Measurements from ENCODE around the gene UNC5B.
"Not testable (repeated sequence)": the region's sequence is repeated elsewhere in the genome, so short reads cannot be mapped to it uniquely, and the experiment has no call there.

The UNC5B gene

GRCh38 chr10:71295641-71296040 is 83.3 kb downstream of the UNC5B start:
- DNase-seq (ENCODE audit: low read depth in 2 of 2, low spot score in 1 of 2) = no peak

DNA sequence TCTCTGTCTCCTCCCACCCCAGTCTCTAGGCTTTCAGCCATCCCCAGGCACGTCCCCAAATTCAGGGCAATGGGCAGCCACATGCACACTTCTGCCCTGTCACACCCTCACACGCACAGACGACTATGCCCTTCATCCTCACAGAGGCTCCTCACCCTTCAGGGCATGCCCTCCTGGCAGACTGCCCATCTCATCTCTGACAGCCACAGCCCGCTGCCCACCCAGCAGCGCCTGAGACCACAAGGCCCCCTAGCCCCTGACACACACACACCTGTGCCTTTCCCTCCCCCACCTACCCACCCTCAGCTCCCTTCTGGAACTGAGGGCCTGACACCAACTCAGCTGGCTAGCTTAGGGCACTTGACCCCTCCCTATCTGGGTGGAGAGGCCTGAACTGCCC is 83.7 kb downstream of the UNC5B start:
- DNase-seq (ENCODE audit: low read depth in 2 of 2, low spot score in 1 of 2) = no peak

- DNase-seq (ENCODE audit: low read depth in 2 of 2, low spot score in 1 of 2) = not testable (repeated sequence)
Observed at GRCh38 chr10:71296811-71297210, 84.4 kb downstream of the UNC5B start.

- DNase-seq (ENCODE audit: low read depth in 2 of 2, low spot score in 1 of 2) = no peak
Observed at GRCh38 chr10:71297343-71297742, 85.0 kb downstream of the UNC5B start.

DNA sequence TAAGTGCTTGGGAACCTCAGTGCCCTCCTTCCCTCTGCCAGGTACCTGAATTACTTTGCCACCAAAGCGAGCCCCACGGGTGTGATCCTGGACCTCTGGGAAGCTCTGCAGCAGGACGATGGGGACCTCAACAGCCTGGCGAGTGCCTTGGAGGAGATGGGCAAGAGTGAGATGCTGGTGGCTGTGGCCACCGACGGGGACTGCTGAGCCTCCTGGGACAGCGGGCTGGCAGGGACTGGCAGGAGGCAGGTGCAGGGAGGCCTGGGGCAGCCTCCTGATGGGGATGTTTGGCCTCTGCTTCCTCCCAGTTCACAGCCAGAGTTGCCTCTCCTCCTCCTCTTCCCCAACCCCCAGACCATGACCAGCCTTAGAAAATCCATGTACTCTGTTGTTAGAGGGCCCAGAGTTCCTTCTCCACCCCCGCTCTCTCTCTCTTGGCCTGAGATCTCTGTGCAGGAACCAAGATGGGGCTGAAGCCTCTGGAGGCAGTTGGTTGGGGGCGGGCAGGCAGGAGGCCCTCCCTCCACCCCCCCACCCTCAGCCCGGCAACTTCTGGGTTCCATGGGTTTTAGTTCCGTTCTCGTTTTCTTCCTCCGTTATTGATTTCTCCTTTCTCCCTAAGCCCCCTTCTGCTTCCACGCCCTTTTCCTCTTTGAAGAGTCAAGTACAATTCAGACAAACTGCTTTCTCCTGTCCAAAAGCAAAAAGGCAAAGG is 86.9 kb downstream of the UNC5B start:
- no peak for DNase-seq (ENCODE audit: low read depth in 2 of 2, low spot score in 1 of 2)

- DNase-seq (ENCODE audit: low read depth in 2 of 2, low spot score in 1 of 2) = no peak
Observed at GRCh38 chr10:71300555-71301370, 88.4 kb downstream of the UNC5B start.

- DNase-seq (ENCODE audit: low read depth in 2 of 2, low spot score in 1 of 2) = no peak
Observed at GRCh38 chr10:71301371-71301916, 89.1 kb downstream of the UNC5B start.

DNA sequence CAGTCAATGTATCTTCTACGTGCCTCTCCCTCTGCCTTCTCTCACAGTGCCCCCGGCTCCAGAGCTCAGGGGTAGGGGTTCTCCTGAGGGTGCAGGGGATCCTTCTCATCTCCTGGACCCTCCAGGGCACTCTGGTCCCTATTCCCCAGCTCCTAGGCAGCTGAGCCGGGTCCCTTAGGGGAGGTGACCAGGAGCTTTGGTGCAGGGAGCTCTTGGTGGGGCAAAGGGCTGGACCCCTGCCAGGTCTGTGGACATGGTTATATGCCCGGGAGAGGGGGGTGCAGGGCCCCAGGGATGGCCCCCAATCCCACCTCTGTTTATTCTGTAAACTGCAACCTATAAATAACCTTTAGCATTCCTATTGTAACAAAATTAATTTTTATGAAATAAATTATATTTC is 90.1 kb downstream of the UNC5B start:
- no peak for DNase-seq (ENCODE audit: low read depth in 2 of 2, low spot score in 1 of 2)

- no peak for DNase-seq (ENCODE audit: low read depth in 2 of 2, low spot score in 1 of 2)
Observed at GRCh38 chr10:71302874-71303568, 90.7 kb downstream of the UNC5B start.

DNA sequence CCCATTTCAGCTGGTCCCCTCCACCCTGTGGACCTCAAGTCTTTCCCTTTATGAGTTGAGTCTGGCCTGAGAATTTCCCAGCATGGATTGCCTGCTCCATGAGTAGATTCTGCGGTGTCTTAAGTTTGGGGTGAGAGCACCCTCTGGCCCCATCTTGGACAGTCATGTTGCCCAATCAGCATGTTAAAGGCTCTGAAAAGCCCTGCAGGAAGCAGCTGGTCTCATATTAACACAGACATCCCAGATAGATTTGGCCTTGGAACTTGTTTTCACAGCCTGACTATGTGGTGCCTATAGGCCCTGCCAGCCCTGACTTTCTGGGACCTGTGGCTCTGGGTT is 91.2 kb downstream of the UNC5B start:
- no peak for DNase-seq (ENCODE audit: low read depth in 2 of 2, low spot score in 1 of 2)

- DNase-seq (ENCODE audit: low read depth in 2 of 2, low spot score in 1 of 2) = no peak
Observed at GRCh38 chr10:71304914-71305313, 92.5 kb downstream of the UNC5B start.

GRCh38 chr10:71306979-71307378 is 94.6 kb downstream of the UNC5B start:
- no peak for DNase-seq (ENCODE audit: low read depth in 2 of 2, low spot score in 1 of 2)

DNA sequence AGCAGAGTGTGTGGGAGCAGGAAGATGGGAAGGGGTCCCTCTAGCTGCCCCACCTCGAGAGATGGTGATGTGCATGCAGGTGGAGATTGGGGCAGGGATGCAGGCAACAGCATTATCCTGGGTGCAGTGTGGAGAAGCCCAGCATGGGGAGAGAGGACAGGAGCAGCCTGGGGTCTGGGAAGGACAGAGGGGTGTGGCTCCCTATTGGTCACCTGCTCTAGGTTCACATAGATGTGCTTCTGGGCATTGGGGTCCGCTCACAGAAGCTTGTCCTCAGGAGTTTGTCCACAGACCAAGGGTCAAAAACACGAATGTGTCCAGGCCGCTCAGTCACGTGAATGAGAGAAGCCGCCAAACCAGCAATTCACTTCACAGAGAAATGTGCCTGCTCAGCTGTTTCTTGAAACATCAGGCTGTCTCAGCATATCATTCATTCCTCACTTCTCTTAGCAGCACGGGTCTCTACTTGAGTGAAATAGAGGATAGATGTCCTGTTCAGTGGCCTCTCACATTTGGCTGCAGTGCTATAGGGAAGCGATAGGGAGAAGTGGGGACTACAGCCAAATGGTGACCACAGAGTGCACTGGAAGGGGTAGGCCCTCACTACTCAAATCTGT is 95.2 kb downstream of the UNC5B start:
- no peak for DNase-seq (ENCODE audit: low read depth in 2 of 2, low spot score in 1 of 2)

- no peak for DNase-seq (ENCODE audit: low read depth in 2 of 2, low spot score in 1 of 2)
Observed at GRCh38 chr10:71308244-71308643, 95.9 kb downstream of the UNC5B start.

DNA sequence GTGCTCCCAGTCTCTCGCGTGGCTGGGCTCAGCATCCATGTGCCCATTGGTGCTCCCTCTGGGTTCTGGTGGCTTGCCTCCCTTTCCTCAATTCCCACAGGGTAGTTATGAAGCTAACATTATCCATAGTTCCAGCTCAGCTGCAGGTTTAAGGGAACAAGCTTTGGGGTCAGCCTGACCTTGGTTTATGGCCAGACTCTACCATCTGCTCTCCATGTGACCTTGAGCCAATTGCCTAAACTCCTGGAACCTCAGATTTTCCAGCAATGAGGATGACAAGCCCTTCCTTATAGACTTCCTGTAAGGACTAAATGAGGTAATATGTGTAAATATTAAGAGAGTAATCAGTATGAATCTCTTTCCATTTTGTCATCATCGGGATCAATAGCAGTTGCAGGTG is 96.6 kb downstream of the UNC5B start:
- no peak for DNase-seq (ENCODE audit: low read depth in 2 of 2, low spot score in 1 of 2)

DNA sequence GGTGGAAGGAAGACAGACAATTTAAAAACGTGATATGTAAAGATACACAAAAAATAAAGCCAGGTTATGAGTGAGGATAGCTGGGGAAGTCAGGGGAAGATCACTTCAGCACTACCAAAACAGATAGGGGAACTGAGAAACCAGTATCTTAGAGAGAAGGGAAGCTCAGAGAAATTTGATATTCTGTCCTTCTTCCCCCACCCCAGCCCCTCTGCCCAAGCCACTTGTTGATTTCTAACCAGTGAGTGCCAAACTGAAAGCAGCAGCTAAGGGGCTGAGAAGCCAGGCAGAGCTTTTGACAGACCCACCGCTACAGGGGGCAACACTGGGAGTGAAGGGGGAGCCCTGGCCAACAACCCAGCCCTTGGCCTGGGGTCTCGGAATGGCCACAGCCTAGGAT is 97.5 kb downstream of the UNC5B start:
- DNase-seq (ENCODE audit: low read depth in 2 of 2, low spot score in 1 of 2) = no peak

DNA sequence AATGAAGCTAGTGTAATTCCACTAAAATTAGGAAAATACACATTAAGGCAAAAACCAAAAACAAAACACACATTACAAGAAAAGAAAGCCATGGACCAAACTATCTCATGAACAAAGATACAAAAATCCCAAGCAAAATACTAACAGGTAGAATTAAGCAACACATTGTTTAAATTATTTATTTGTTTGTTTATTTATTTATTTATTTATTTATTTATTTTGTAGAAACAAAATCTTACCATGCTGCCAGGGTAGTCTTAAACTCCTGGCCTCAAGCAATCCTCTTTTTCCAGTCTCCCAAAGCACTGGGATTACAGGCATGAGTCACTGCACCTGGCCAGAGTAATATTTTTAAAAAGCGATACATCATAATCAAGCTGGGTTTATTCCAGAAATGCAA is 99.8 kb downstream of the UNC5B start:
- no peak for DNase-seq (ENCODE audit: low read depth in 2 of 2, low spot score in 1 of 2)

- no peak for DNase-seq (ENCODE audit: low read depth in 2 of 2, low spot score in 1 of 2)
Observed at GRCh38 chr10:71312811-71313789, 100.7 kb downstream of the UNC5B start.

GRCh38 chr10:71314028-71314693 is 101.8 kb downstream of the UNC5B start:
- peak; percentile 18 to 21 for DNase-seq (ENCODE audit: low read depth in 2 of 2, low spot score in 1 of 2)

Measured in stimulated activated CD8-positive, alpha-beta memory T cell treated with anti-CD3 and anti-CD28 coated beads, Interleukin-4, amount 100 ng/mL, for 4 hours (primary cell).